GM23338 (cell line): ENCODE measurements around the gene ALS2.

ENCODE experiments used
- CREB1 ChIP-seq: fragments of 250-450 bp; sonication (Bioruptor Pico); IDR thresholded peaks from 2 replicates; pipeline ENCODE4 v1.5.0; 2020; ENCODE audit warnings: low read depth, mild to moderate bottlenecking, moderate library complexity
- EZH2 ChIP-seq: fragments of 200-600 bp; sonication (generic); IDR thresholded peaks from one replicate; pipeline ENCODE4 v1.8.0; 2017; ENCODE audit warnings: antibody characterized with exemption, mild to moderate bottlenecking, low read depth; ENCODE audit not compliant: unreplicated experiment
- EZH2phosphoT487 ChIP-seq: fragments of 200-600 bp; sonication (generic); IDR thresholded peaks from one replicate; pipeline ENCODE4 v1.8.1; 2018; ENCODE audit warnings: antibody characterized with exemption; ENCODE audit not compliant: unreplicated experiment
- JUNB ChIP-seq: IDR thresholded peaks from one replicate; pipeline ENCODE4 v1.6.1; 2016; ENCODE audit warnings: antibody characterized with exemption; ENCODE audit not compliant: unreplicated experiment
- NANOG ChIP-seq: IDR thresholded peaks from 2 replicates; pipeline ENCODE4 v1.6.1; 2016; ENCODE audit warnings: antibody characterized with exemption, borderline replicate concordance
- POLR2AphosphoS5 ChIP-seq: IDR thresholded peaks from 2 replicates; pipeline ENCODE4 v1.6.1; 2016; ENCODE audit warnings: antibody characterized with exemption, low read depth
- STAT1 ChIP-seq: IDR thresholded peaks from one replicate; pipeline ENCODE4 v1.6.1; 2016; ENCODE audit warnings: antibody characterized with exemption; ENCODE audit not compliant: unreplicated experiment
- ZNF331 ChIP-seq: fragments of 250-450 bp; sonication (Bioruptor Pico); IDR thresholded peaks from 2 replicates; pipeline ENCODE4 v1.5.0; 2020; ENCODE audit warnings: low read depth, mild to moderate bottlenecking, moderate library complexity
- TF ChIP-seq, protein P1 (sequence below), 2 experiments: fragments of 200-600 bp in 1 of 2; sonication (generic) in 1 of 2; conservative IDR thresholded peaks; 2 replicates each; pipeline versions ENCODE4 v1.5.1 to v1.6.1; 2016 to 2017; ENCODE audit warnings: antibody characterized with exemption in 2 of 2, low read depth in 2 of 2, mild to moderate bottlenecking in 2 of 2, moderate library complexity in 1 of 2
- TF ChIP-seq, protein P2 (sequence below): IDR thresholded peaks from one replicate; pipeline ENCODE4 v1.6.1; 2018; ENCODE audit warnings: antibody characterized with exemption; ENCODE audit not compliant: unreplicated experiment
- TF ChIP-seq, protein P3 (sequence below): fragments of 250-450 bp; sonication (Bioruptor Pico); IDR thresholded peaks from 2 replicates; pipeline ENCODE4 v1.5.0; 2020; ENCODE audit warnings: mild to moderate bottlenecking, moderate library complexity
- TF ChIP-seq, protein P4 (sequence below): IDR thresholded peaks from 2 replicates; pipeline ENCODE4 v1.6.1; 2016; ENCODE audit warnings: antibody characterized with exemption

DNA sequence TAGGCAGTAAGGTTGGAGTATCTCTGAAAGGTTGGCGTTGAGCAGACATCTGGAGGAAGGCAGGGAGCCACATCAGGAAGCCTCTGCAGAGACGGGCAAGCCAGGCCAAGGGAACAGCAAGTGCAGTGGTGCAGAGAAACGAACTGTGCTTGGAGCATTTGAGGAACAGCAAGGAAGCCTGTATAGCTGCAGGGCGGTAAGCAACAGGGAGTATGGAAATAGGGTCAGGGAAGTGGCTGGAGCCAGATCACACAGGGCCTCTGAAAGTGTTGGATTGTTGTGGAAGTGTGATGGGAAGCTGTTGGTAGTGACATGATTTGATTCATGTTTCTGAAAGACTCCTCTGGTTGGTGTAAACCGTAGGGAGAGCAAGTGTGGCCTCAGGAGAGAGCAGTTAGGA lies 124.0 kb downstream of the ALS2 start:
- no peak for TF ChIP-seq EZH2
- TF ChIP-seq, protein P1, sequence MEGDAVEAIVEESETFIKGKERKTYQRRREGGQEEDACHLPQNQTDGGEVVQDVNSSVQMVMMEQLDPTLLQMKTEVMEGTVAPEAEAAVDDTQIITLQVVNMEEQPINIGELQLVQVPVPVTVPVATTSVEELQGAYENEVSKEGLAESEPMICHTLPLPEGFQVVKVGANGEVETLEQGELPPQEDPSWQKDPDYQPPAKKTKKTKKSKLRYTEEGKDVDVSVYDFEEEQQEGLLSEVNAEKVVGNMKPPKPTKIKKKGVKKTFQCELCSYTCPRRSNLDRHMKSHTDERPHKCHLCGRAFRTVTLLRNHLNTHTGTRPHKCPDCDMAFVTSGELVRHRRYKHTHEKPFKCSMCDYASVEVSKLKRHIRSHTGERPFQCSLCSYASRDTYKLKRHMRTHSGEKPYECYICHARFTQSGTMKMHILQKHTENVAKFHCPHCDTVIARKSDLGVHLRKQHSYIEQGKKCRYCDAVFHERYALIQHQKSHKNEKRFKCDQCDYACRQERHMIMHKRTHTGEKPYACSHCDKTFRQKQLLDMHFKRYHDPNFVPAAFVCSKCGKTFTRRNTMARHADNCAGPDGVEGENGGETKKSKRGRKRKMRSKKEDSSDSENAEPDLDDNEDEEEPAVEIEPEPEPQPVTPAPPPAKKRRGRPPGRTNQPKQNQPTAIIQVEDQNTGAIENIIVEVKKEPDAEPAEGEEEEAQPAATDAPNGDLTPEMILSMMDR (conservative IDR thresholded peaks at IDR 0.05; ENCODE audit: low read depth in 2 of 2): no peak
- TF ChIP-seq POLR2AphosphoS5: no peak
- TF ChIP-seq, protein P2, sequence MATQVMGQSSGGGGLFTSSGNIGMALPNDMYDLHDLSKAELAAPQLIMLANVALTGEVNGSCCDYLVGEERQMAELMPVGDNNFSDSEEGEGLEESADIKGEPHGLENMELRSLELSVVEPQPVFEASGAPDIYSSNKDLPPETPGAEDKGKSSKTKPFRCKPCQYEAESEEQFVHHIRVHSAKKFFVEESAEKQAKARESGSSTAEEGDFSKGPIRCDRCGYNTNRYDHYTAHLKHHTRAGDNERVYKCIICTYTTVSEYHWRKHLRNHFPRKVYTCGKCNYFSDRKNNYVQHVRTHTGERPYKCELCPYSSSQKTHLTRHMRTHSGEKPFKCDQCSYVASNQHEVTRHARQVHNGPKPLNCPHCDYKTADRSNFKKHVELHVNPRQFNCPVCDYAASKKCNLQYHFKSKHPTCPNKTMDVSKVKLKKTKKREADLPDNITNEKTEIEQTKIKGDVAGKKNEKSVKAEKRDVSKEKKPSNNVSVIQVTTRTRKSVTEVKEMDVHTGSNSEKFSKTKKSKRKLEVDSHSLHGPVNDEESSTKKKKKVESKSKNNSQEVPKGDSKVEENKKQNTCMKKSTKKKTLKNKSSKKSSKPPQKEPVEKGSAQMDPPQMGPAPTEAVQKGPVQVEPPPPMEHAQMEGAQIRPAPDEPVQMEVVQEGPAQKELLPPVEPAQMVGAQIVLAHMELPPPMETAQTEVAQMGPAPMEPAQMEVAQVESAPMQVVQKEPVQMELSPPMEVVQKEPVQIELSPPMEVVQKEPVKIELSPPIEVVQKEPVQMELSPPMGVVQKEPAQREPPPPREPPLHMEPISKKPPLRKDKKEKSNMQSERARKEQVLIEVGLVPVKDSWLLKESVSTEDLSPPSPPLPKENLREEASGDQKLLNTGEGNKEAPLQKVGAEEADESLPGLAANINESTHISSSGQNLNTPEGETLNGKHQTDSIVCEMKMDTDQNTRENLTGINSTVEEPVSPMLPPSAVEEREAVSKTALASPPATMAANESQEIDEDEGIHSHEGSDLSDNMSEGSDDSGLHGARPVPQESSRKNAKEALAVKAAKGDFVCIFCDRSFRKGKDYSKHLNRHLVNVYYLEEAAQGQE: no peak
- no peak for TF ChIP-seq STAT1
- TF ChIP-seq NANOG: no peak
- no peak for TF ChIP-seq EZH2phosphoT487
- TF ChIP-seq JUNB: no peak
- TF ChIP-seq ZNF331 (CRISPR knock-in tag): no peak
- TF ChIP-seq CREB1: no peak
- TF ChIP-seq, protein P3, sequence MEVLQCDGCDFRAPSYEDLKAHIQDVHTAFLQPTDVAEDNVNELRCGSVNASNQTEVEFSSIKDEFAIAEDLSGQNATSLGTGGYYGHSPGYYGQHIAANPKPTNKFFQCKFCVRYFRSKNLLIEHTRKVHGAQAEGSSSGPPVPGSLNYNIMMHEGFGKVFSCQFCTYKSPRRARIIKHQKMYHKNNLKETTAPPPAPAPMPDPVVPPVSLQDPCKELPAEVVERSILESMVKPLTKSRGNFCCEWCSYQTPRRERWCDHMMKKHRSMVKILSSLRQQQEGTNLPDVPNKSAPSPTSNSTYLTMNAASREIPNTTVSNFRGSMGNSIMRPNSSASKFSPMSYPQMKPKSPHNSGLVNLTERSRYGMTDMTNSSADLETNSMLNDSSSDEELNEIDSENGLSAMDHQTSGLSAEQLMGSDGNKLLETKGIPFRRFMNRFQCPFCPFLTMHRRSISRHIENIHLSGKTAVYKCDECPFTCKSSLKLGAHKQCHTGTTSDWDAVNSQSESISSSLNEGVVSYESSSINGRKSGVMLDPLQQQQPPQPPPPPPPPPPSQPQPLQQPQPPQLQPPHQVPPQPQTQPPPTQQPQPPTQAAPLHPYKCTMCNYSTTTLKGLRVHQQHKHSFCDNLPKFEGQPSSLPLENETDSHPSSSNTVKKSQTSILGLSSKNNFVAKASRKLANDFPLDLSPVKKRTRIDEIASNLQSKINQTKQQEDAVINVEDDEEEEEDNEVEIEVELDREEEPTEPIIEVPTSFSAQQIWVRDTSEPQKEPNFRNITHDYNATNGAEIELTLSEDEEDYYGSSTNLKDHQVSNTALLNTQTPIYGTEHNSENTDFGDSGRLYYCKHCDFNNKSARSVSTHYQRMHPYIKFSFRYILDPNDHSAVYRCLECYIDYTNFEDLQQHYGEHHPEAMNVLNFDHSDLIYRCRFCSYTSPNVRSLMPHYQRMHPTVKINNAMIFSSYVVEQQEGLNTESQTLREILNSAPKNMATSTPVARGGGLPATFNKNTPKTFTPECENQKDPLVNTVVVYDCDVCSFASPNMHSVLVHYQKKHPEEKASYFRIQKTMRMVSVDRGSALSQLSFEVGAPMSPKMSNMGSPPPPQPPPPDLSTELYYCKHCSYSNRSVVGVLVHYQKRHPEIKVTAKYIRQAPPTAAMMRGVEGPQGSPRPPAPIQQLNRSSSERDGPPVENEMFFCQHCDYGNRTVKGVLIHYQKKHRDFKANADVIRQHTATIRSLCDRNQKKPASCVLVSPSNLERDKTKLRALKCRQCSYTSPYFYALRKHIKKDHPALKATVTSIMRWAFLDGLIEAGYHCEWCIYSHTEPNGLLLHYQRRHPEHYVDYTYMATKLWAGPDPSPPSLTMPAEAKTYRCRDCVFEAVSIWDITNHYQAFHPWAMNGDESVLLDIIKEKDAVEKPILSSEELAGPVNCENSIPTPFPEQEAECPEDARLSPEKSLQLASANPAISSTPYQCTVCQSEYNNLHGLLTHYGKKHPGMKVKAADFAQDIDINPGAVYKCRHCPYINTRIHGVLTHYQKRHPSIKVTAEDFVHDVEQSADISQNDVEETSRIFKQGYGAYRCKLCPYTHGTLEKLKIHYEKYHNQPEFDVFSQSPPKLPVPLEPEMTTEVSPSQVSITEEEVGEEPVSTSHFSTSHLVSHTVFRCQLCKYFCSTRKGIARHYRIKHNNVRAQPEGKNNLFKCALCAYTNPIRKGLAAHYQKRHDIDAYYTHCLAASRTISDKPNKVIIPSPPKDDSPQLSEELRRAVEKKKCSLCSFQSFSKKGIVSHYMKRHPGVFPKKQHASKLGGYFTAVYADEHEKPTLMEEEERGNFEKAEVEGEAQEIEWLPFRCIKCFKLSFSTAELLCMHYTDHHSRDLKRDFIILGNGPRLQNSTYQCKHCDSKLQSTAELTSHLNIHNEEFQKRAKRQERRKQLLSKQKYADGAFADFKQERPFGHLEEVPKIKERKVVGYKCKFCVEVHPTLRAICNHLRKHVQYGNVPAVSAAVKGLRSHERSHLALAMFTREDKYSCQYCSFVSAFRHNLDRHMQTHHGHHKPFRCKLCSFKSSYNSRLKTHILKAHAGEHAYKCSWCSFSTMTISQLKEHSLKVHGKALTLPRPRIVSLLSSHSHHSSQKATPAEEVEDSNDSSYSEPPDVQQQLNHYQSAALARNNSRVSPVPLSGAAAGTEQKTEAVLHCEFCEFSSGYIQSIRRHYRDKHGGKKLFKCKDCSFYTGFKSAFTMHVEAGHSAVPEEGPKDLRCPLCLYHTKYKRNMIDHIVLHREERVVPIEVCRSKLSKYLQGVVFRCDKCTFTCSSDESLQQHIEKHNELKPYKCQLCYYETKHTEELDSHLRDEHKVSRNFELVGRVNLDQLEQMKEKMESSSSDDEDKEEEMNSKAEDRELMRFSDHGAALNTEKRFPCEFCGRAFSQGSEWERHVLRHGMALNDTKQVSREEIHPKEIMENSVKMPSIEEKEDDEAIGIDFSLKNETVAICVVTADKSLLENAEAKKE: no peak
- TF ChIP-seq, protein P4, sequence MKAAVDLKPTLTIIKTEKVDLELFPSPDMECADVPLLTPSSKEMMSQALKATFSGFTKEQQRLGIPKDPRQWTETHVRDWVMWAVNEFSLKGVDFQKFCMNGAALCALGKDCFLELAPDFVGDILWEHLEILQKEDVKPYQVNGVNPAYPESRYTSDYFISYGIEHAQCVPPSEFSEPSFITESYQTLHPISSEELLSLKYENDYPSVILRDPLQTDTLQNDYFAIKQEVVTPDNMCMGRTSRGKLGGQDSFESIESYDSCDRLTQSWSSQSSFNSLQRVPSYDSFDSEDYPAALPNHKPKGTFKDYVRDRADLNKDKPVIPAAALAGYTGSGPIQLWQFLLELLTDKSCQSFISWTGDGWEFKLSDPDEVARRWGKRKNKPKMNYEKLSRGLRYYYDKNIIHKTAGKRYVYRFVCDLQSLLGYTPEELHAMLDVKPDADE: no peak
